ENCODE data around the gene CEP57.
"Not testable (repeated sequence)": the region's sequence is repeated elsewhere in the genome, so short reads cannot be mapped to it uniquely, and the experiment has no call there.

The CEP57 gene

DNA sequence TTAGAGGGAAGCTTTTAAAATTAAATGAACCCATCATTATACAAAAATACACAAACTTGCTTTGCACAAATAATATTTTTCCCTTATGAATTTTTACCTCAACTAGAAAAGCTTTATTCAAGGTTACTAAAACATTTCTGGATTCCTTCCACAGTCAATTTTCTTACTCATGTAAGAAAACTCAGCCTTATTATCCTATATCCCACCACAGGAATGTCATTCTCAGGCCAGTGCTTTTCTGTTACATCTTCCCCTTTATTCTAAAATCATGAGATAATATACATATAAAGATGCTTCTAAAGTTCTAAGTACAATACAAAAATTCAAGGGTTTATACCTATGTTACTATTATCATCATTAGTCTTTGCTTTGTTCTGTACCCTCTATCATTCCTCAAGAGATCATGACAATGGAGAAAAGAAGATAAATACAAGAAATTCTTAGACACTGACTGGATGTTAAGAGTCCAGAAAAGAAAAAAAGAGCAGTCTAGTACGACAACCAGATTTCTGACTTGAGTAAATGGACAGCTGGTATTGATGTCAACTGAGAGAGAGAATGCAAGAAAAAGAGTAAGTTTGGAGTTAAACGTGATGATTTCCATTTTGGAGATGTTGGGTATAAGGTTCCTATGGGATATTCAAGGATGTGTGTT is 73.3 kb downstream of the CEP57 start:
- FAIRE-seq = no peak

DNA sequence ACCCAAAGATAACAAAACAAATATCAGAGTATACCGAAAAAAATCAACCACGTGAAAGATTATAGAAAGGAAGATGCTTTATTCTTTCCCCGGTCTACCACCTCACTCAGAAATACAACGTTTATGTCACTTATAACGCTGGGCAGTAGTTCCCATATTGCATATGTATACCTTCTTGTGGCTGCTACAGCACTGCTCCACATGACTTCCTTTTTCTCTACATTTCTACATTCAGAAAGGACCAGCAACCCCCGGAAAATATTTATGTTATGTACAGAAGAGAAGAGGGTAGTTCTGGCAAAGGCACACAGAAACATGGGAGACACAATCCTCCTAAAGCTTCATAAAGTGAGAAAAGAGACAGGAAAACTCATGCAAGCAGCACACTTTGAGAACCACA is 76.8 kb downstream of the CEP57 start:
- no peak for FAIRE-seq

DNA sequence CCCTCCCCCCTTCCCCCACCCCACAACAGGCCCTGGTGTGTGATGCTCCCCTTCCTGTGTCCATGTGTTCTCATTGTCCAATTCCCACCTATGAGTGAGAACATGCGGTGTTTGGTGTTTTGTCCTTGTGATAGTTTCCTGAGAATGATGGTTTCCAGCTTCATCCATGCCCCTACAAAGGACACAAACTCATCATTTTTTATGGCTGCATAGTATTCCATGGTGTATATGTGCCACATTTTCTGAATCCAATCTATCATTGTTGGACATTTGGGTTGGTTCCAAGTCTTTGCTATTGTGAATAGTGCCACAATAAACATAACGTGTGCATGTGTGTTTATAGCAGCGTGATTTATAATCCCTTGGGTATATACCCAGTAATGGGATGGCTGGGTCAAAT is 80.6 kb downstream of the CEP57 start:
- FAIRE-seq = not testable (repeated sequence)

DNA sequence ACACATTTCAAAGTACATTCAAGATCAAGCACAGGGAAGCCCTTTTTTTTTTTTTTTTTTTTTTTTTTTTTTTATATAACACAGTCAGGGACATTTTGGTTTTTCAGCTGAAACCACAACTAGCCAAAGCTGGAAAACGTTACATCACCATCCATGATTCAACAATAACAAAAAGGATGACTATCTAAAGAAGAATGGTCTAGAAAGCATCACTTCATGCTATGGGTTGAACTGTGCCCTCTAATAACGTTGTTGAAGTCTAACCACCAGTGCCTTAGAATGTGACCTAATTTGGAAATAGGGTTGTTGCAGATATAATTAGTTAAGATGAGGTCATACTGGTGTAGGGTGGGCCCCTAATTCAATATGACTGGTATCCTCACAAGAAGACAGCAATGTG is 87.0 kb downstream of the CEP57 start:
- FAIRE-seq = no peak
